ENCODE results near the gene MEOX2. TPM values are rescaled to one million over a fixed set of nuclear protein-coding genes. Genes with fewer than 3 reads are reported as not detected.

The MEOX2 gene
- total RNA-seq, 4 donors from 2014 or later: 0.64 to 1.6 TPM; not detected in 2

DNA sequence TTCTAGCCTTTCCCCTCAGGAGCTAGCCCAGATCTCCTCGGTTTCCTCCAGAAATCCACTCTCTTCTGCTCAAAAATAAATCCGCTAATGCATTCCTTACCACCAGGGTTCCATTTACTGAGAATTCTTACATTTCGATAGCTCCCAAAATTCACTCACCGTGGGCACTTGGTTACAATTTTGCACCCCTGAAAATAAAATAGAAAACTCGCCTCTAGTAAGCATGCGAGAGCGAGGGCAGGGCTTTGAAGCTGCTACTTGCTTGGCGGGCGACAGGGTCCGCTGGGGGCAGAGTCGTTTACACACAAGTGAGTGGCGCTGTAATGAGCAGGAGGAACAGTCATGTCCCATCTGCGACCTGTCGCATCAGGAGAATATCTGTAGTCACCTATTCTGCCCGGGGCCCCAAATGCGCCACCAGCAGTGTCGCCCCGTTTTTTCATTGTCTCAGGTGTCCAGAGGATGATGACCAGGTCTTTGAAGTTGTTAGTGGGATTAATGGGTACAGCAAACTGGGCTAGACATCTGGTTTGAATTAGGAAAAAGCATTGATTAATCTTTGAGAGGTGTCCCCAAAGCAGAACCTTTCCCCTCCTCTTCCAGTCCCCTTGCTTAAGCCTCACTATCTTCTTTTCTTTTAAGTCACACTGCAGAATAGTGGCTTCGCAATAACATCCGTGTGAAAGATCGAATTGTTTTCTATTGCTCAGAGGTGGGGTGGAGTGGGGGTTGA lies 1.2 kb upstream of the MEOX2 start:
- Histone ChIP-seq H3K9me3 (no peaks in the 10 kb centered on the region), H3K4me3 (peak overlapping the region in 2 of 4 donors; percentile 32 to 39), H3K27ac (peak overlapping the region in 3 of 4 donors; percentile 59 to 68 (median 64)), H3K4me1 (peaks cover 0 to 26% (median 21%) of the 10 kb centered on the region in 4 donors), H3K27me3 (peaks cover 73% of the 10 kb centered on the region), H3K36me3 (no peaks in the 10 kb centered on the region)
- in situ Hi-C loops (cut with MboI; ENCODE audit: low pct_ligation_motif_present in 1 of 4, low pct_unique_long_range_greater_than_20kb in 1 of 4, low sequenced_read_pairs in 3 of 4) (no loop called here), intact Hi-C loops (cut with DNase I; ENCODE audit: low total_unique reads) (no loop called here)
- WGBS, 2 donors (ENCODE audit: low coverage in 1 of 2): 25 to 26% methylated on average over 13 to 21 of the region's 21 CpGs
- TF ChIP-seq POLR2AphosphoS5 (IDR thresholded peaks at IDR 0.05) (no peak), POLR2A (IDR thresholded peaks at IDR 0.05) (no peak), EP300 (IDR thresholded peaks at IDR 0.05; ENCODE audit: low read depth) (no peak), CTCF (IDR thresholded peaks at IDR 0.05) (no peak)
- DNase-seq: no peak

GRCh38 chr7:15686957-15687545 lies 568 bp upstream of the MEOX2 start:
- in situ Hi-C loops (cut with MboI; ENCODE audit: low pct_ligation_motif_present in 1 of 4, low pct_unique_long_range_greater_than_20kb in 1 of 4, low sequenced_read_pairs in 3 of 4): no loop called here
- intact Hi-C loops (cut with DNase I; ENCODE audit: low total_unique reads): no loop called here
- TF ChIP-seq POLR2AphosphoS5 (IDR thresholded peaks at IDR 0.05) (no peak), CTCF (IDR thresholded peaks at IDR 0.05) (peak in 1 of 5 experiments; percentile 1)
- WGBS, 2 donors (ENCODE audit: low coverage in 1 of 2): 11% methylated on average over 30 of the region's 30 CpGs; no CpG with 5 or more reads in 1 of the 2 donors
- no peak for DNase-seq
- Histone ChIP-seq H3K4me3 (peak overlapping the region in 3 of 4 donors; percentile 32 to 39 (median 35)), H3K4me1 (peaks cover 0 to 26% (median 21%) of the 10 kb centered on the region in 4 donors), H3K9me3 (no peaks in the 10 kb centered on the region), H3K36me3 (no peaks in the 10 kb centered on the region), H3K27me3 (peaks cover 80% of the 10 kb centered on the region), H3K27ac (peak overlapping the region; percentile 35 to 68 (median 62))

DNA sequence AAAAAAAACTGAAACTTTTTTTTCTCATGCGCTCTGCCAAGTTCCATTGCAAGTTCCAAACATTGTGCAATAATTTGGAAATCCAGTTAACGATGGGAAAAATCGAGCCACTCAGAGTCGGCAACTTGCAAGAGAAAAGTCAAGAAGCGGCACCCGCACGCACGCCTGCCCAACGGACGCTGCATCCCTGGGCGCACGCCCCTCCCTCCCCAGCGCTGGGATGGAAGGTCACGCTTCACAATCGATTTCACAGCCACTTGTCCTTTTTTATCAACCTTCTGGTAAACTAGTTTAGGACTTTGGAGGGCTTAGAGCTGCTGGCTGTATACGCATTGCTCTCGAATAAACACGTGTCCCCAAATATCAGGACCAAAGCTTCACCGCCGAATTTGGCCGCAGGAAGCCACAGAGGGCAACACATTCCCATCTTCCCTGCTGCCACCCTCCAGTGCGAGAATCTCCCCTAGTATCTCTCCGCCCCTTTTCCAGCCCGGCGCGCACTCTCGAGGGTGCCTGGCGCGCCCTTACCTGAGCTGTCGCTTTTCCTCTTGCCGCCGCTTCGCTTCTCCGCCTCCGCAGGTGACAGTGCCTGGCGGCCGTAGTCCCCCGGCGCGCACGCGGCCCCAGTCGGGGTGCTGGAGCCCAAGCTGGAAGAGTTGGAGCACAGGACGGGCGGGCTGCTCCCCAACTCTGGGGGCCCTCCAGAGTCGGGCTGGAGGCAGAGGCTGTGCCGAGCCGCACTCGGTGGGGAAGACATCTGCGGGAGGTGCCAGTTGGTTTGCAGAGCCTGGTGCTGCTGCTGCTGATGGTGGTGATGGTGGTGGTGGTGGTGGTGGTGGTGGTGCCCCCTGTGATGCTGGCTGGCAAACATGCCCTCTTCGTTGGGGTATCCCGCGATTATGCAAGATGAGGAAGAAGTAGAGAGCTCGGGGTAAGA lies 857 bp downstream of the MEOX2 start:
- peak overlapping the region in 3 of 4 donors; percentile 32 to 39 (median 35) for H3K4me3 ChIP-seq

More for the DNA sequence above, 857 bp downstream of the MEOX2 start:
- Histone ChIP-seq H3K36me3 (no peaks in the 10 kb centered on the region), H3K27ac (peak overlapping the region; percentile 25 to 68 (median 62)), H3K27me3 (peaks cover 85% of the 10 kb centered on the region), H3K9me3 (no peaks in the 10 kb centered on the region), H3K4me1 (peaks cover 0 to 26% (median 21%) of the 10 kb centered on the region in 4 donors)
- intact Hi-C loops (cut with DNase I; ENCODE audit: low total_unique reads) (no loop called here), in situ Hi-C loops (cut with MboI; ENCODE audit: low pct_ligation_motif_present in 1 of 4, low pct_unique_long_range_greater_than_20kb in 1 of 4, low sequenced_read_pairs in 3 of 4) (no loop called here)
- WGBS, 2 donors (ENCODE audit: low coverage in 1 of 2): 17 to 31% methylated on average over 11 to 54 of the region's 54 CpGs
- no peak for TF ChIP-seq CTCF (IDR thresholded peaks at IDR 0.05)
- TF ChIP-seq POLR2AphosphoS5 (IDR thresholded peaks at IDR 0.05): peak in 1 of 3 donors; percentile 15
- DNase-seq: no peak

All from transverse colon (tissue), 4 donors.